Pons (tissue), 1 donor: ENCODE data around the gene PRR23E.

ENCODE experiments used
- DNase-seq: peaks from one replicate; pipeline ENCODE4 v3.0.0-alpha.2; 2016; ENCODE audit warnings: low spot score

PRR23E gene

DNA sequence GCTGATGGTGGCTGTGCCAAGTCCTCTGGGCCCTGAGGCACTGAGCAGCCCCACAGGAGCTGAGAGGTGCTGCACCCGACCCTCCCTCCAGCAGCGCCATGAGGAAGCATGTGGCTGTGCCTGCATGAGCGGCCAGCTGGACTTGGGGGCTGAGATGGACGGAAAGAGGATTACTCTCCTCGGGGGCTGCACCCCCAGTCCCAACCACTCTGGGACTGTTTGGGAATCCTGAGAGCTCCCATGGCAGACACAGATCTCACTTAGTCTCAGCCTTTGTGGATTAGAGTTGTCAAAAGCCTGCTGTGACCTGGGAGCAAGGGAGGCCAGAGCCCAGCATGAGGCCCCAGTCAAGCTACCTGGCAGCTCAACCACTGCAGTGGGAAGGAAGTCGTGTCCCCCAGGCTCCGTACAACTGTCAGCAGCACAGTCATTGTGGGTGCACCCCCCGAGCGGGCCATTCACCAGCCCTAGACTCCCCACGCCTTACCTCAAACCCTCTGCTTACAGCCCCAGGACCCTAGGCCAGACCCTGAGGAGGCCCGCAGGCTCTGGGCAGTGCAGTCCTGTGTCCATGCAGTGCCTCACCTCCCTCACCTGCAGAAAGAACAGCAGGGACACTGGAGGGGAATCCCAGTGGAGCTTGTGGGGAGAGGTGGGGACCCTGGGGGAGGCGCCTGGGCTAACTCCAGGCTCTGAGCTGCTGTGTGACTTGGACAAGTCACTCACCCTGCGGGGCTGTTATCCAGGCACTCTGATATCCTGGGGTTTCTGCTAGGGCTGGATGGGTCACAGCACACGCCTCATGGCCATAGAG lies 17.1 kb downstream of the PRR23E start:
- DNase-seq, result no peak

DNA sequence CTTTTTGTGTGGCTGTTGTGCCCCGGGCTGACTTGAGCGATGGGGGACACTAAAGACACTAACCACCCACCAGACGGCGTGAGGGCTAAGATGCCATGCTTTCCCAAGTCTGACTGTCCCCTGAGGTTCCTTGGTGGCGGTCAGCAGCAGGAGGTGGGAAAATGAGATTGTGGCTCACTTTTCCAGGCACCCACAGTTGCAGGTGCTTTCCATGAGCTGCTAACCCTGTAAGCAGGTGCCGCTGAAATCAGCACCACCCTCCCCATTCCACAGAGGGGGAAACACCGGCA lies 17.7 kb downstream of the PRR23E start:
- no peak for DNase-seq

DNA sequence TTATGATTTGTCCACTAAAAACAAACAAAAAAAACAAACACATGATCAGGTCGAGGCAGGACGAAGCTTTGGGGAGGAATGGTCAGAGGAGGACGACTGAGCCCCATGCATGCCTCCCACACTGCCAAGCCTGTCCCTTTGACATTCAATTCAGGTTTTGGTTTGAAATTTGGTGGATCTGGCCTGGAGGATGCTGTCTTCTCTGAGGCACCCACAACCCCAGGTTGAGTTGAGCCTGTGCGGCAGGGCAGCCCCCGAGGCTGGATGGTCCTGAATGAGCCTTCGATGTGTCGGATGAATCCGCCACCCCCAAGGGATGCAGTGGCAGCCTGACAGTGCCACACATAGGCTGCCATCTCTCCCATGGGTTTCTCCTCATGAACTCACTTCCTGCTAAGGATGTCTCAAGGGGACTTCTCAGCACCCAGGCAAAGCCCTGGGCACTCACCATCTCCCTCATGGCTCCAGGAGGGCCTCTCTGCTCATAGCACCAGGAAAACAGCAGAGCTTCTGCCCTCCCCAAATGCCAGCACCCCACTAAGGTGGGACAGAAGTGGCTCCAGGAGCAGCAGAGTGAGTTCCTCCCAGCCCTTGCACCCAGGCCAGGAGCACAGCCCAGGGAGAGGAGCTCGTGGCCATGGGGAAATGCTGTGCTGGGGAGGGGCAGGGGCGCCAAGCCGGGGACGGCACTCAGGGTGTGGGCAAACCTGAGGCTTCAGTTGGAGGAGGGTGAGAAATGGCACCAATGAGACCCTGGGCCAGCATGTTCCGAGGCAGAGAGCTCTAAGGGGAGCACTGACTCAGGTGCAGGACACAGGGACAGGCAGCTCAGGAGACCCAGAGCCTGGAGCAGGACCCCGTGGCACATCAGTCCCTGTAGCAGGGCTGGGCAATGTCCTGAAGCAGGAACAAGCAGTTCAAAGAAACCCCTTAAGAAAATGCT lies 18.5 kb downstream of the PRR23E start:
- no peak for DNase-seq

DNA sequence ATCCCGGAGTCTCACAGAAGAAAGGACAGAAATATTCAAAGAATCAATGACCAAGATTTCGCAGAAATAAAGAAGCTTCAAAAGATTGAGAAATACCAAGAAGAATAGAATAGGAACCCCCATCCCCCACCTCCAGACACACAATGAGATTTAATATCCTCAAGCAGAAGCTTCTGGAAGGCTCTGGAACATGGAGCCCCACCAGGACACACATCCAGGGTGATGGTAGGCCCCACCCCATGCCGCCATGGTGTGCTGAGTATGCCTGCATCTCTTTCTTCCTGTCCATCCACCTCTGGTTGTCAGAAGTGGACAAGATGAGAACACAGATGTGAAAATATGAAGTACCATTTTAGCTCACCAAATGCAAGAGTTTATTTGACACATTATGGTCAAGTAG lies 19.3 kb downstream of the PRR23E start:
- DNase-seq, result no peak

DNA sequence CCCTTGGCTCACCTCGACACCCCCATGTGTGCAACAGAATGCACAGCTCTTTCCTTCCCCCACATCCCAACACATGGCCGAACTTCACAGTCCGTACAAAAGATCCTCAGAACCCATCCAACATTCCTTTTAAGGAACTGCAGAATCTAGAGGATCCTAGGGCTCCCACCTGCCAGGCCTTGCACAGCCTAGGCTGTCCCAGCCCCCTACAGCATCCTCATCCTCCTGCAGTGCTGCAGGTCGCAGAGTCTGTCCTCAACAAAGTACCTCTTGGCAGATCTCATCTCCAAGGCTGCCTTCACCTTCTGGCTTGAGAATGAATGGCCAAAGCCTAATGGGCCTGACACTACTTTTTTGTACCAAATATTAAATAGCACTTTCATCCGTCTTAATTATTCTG lies 19.8 kb downstream of the PRR23E start:
- no peak for DNase-seq

DNA sequence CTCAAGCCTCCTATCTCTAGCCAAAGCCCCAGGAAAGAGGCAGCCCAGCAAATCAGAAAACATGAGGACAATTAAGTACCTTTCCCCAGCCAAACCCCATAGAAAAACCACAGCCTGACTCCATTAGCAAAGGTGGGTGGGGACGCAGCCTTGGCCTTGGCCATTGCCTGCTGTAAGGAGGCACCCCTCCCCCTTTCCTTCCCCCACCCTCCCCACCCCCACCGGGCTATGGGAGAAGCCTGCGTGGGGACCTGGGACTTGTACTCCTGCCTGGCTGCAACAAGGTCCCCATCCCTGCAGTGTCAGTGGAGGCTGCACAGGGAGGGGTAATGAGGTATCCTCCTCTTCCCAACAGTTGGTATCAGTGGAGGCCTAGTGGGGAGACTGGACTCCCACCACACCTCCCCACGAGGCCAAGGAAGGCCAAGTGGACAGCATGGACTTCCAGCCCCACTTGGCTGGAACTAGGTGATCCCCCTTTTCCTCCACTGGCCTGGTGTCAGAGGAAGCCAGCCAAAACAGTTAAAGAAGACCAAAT lies 20.5 kb downstream of the PRR23E start:
- no peak for DNase-seq

DNA sequence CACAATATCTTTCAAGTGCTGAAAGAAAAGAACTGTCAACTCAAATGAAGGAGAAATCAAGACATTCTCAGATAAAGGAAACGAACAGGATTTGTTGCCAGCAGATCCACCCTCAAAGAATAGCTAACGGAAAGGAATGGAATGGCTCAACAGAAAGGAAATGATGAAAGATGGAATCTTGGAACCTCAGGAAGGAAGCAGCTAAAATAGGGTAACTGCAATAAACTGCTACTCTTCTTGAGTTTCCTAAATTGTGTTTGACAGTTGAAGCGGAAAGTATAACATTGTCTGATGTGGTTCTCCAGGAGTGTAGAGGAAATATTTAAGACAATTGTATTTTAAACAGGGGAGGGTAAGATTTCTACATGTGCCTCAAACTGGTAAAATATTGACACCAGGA lies 22.0 kb downstream of the PRR23E start:
- DNase-seq, result no peak

DNA sequence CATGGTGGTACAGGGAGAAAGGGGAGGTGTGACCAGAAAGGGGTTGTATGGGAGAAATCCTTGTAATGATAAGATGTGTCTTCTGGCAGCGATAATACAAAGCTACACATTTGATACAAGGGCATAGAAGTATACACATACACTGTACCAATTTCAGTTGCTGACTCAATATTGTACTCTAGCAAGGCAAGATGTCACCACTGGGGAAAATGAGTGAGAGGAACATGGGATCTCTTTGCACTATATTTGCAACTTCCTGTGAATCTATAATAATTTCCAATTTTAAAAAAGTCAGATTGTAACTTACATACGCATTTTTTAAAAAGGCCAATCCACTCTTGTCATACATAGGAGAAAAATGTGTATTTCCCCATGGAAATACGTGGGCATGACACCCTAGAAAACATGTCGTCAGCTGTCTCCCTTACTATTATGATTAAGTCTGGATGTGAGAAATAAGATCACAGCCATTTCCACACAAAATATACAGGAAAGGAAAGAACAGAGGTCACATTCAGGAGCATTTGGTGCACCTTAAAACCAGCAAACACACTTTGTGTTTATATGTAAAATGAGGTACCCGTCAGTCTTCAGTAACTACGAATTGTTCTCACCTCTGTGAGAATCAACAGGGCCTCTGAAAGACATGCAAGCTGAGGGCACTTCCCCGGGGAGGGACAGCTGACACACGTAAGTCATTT lies 22.9 kb downstream of the PRR23E start:
- DNase-seq, result no peak

DNA sequence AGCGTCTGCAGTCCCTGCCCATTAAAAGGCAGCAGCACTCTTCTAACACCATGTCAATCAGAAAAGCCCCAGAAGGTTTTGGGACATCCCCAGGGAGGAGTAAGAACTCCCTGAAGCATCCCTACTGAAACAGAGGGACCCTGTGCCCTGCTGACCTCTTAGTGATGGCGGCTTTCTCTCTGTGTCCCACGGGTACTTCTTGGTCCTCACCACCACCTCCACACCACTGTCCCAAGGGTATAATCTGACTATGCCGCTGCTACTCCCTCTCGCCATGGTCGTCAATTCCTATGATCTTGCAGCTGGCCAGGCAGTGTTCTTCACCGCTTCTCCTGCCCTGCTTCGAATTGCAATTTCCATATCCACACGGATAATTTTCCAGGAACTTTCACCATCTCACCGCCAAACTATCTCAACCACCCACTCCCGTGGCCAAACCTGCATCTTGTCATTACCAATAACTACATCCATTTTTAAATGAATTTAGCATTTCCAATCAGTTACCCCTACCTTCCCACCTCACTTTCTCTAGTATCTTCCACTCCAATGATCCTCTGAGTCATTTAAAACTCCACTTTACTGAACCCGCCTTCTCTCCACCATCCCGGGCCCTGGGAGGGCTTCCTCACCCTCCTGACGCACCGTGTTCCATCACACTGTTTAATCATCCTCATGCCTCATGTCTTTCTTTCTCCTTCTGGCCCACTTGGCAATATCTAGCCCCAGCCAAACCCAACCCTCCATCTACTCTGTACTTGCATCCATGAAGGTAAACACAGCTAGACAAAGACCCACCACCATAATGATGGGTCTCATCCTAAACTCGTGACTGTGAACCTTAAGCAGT lies 23.7 kb downstream of the PRR23E start:
- DNase-seq, result no peak

DNA sequence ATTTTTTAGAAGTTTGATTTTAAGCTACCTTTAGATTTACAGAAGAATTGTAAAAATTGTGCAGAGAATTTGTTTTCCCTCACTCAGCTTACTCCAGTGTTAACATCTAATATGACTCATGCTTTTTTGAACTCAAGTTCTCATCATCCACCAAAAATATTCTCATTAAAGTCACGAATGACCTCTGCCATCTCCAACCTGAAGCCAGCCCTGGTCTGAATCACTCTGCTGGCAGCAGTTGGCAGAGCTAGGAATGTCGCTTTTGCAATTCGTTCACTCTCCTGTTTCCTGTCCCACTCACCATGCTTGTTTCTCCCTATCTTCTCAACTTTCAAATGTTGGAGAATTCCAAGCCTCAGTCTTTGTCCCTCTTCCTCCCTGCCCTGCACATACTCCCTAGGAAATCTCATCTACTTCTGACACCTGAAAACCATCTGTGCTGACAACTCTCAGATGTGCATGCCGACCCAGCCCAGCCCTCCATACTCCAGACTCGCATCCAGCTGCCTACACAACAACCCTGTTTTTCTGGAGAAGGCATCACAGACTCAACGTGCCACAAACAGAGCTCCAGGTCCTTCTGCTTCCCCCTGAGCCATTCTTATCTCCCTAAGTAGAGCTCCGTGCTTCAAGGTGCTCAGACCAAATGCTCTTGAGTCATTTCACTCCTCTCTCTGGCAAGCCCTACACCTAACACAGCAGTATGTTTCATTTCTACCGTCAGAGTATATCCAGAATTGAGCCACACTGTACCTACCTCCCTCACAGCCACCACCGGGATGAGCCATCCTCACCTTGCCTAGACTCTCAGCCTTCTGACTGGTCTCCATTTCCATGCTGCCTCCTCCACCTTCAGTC lies 24.9 kb downstream of the PRR23E start:
- no peak for DNase-seq

DNA sequence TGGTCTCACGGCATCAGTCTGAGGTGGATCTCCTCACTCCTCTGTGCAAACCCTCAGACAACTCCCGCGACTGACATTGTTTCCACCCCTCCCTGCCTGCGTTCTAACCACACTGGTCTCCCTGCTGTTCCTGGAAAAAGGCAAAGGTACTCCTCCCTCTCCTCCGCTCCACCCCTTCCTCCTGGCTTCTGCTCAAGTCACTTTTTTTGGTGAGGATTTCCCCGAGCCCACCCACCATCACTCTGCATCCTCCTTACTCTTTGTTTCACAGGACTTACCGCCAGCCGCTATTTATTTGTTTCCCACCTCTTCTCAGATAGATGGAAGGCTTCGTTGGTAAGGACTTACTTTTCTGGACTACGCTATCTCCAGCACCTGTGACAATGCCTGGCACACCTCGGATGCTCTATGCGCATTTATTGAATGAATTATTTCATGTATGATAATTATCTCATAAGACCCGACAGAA lies 25.6 kb downstream of the PRR23E start:
- no peak for DNase-seq

DNA sequence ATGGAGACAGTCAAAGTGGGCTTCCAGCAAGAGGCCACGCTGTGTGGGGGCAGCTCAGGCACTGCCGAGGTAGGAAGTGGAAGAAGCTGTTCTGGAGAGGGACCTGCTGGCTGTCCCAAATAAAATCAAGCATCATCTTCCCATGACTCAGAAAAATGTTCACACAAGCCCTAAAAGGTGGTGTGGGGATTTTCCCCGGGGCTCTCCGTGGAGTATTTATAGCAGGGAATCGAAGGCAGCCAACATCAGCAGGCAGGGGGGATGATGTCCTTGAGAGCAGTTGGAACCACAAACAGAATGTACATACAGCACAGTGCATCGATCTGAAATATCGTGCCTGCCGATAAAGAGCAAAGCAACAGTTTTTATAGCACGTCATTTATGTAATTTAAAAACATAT lies 27.6 kb downstream of the PRR23E start:
- no peak for DNase-seq

DNA sequence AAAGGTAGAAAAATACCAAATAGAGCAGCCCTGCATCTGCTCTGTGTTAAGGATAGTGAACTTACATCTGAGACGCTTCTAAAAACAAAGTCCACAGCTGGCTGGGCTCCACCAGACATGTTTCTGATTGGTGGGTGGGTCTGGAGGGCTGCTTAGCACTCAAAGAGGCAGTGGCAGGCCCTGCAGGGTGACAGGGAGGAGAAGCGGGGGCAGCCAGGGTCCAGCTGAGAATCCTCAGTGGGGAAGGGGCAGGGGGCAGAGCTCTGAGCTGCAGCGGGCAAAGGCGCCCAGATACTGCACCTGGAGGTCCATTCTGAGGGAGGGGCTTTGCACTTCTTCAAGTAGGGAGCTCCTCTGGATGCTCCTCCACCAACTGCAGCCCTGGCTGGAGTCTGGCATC lies 28.1 kb downstream of the PRR23E start:
- DNase-seq, result no peak

DNA sequence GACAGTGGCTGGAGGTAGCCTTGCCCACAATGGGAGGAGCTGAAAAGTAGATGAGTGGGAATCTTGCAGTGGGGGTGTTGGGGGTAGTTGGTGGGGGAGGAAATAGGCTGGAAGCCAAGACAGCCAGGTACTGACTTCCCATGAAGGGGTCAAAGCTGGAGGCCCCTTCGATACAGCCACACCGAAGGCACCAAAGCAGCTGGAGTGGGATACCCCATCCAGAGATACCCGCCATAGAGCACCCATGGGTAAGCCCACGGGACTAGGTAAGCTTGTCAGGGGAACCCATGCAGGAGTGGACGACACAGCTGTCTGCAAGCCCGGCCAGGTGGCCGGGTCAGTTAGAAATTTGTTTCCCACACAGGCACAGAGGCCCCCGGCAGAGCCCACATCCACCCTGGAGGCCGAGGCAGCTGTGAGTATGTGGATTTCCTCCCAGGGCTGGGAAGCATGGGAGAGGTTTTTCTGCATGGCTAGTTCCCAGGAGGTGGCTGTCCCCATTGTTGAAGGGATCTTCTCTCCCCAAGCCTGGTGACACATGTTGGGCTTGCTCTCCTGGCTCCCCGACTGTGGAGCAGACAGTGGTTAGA lies 28.6 kb downstream of the PRR23E start:
- DNase-seq, result no peak

DNA sequence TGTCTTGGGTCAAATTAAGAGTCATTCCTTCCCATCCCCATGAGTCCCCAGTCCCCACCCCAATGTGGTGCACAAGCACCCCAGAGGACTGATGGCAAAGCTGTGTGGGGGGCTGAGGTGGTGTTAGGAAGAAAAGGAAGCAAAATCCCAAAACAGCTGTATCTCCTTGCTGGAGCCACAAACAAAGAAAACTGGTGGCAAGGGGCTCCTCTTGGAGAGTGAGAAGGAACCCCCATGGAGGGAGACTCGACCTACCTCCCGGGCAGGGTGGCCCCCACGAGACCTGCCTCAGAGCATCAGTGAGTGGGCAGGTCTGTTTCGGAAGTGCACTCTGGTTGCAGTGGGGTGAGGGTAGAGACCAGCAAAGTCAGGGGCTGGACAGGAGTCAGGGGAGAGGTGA lies 29.2 kb downstream of the PRR23E start:
- DNase-seq, result no peak

DNA sequence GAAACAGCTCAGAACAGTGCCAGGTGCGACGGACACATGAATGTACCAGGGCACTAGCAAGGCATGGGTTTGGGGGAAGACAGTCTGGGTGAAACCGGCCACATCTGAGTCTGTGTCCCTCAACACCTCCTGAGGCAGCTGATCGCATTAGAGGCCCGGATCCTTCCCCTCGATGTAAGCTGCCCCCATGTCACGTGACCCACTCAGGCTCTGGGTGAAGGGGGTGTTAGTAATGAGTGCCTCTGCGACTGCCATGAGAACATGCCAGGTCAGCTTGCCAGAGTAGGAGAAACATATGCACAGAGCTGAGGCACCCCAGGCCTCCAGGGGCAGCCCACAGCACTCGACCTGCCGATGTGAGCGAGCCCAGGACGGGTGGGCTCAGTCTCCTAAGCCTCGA lies 29.7 kb downstream of the PRR23E start:
- DNase-seq, result no peak

DNA sequence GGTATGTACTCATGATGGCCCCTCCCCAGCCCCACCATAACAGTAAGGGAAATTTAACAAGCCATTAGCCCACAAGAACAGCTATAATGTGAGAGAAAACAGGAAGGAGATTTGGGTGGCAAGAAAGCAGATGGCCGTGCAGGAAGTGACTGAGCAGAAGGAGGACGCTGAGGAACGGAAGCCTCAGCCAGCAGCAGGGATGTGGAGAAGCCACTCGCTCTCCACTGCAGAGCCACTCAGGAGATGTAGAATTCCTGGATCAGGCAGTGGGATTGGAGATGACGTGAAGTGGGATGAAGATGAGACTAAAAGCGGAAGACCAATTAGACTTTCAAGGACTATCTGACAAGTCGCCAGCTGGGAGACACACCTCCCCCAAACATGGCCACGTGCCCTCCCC lies 31.2 kb downstream of the PRR23E start:
- no peak for DNase-seq

DNA sequence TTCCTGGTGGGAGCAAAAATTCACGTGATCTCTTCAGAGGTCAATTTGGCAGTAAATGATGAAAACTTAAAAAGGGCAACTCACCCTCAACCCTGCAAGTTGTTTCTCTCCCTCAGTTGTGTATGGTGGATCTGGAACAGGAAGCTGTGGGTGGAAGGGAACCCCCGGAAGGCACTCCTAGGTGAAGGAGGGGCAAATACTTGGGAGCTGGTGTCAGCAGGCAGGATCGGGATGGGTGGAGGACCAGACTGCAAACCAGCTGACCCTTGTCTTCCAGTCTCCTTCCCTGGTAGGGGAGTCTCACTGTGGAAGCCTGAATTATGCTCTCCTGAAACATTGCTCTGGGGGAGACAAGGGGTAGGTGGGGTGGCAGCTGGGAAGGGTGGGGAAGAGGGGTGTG lies 33.5 kb downstream of the PRR23E start:
- DNase-seq, result no peak

DNA sequence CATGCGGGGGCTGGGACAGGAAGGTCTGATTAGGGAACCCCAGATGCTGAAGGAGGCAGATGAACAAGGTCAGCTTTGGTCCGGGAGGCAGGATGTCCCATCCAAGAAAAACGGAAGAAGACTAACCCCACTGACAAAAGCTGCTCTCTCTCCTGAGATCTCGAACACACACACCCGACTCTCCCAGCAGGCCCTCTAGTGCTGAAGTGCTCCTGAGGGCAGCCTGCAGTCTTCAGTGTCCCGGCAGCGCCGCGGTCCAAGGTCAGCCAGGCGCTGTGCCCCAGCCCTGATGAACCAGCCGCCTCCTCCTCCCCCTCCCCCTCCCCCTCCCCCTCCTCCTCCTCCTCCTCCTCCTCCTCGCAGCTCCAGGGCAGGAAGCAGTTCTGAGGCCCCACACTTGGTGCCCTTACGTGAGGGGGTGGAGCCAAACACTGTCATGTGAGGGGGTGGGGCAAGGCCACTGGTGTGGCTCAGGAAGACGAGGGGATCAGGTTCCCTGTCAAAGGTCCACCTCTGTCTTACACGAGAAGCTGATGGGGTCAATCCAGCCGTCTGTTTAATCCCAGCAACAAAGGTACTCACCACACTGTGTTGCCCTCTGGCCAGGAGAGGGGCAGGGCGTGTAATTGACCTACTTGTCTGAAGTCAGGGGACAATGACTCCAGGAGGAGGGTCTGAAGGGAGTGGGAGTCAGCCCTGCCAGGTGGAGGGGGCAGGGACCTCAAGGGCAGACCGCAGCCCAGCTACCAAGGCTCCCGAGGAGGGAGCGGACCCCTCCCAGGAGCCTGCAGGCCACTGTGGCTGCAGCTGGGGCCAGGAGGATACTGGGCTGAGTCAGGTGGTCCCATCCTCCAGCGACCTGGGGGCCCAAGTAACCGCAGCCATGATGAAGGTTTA lies 34.3 kb downstream of the PRR23E start:
- no peak for DNase-seq
